Globus pallidus (tissue), 1 donor: ENCODE results near the gene CLCN7.
"Not testable (repeated sequence)": the region's sequence is repeated elsewhere in the genome, so short reads cannot be mapped to it uniquely, and the experiment has no call there.

Experiments used
- DNase-seq: peaks from one replicate; pipeline ENCODE4 v3.0.0-alpha.2; 2015; ENCODE audit warnings: low spot score

Gene CLCN7

GRCh38 chr16:1445518-1446203 lies 29.2 kb downstream of the CLCN7 start:
- no peak for DNase-seq

- no peak for DNase-seq
Measured at GRCh38 chr16:1444730-1445517, 29.9 kb downstream of the CLCN7 start.

- no peak for DNase-seq
Measured at GRCh38 chr16:1443980-1444729, 30.7 kb downstream of the CLCN7 start, which contains the start of gene CCDC154. TSS of gene CCDC154 (minus strand) at chr16:1444556. CDS start at chr16:1444322, 234 bp downstream.

GRCh38 chr16:1443403-1443973 lies 31.3 kb downstream of the CLCN7 start:
- DNase-seq, result no peak

GRCh38 chr16:1442697-1443096 lies 32.1 kb downstream of the CLCN7 start:
- no peak for DNase-seq

- DNase-seq, result no peak
Measured at GRCh38 chr16:1441391-1441829, 33.4 kb downstream of the CLCN7 start.

GRCh38 chr16:1439699-1440074 lies 35.1 kb downstream of the CLCN7 start:
- DNase-seq, result not testable (repeated sequence)

- DNase-seq, result no peak
Measured at GRCh38 chr16:1439058-1439698, 35.6 kb downstream of the CLCN7 start.

- no peak for DNase-seq
Measured at GRCh38 chr16:1438229-1439057, 36.4 kb downstream of the CLCN7 start.

GRCh38 chr16:1437606-1438005 lies 37.2 kb downstream of the CLCN7 start:
- DNase-seq, result no peak

GRCh38 chr16:1436731-1437355 lies 38.0 kb downstream of the CLCN7 start:
- DNase-seq, result no peak

- DNase-seq, result no peak
Measured at GRCh38 chr16:1435921-1436697, 38.7 kb downstream of the CLCN7 start.

GRCh38 chr16:1434644-1435592 lies 39.9 kb downstream of the CLCN7 start:
- DNase-seq, result no peak

- DNase-seq, result no peak
Measured at GRCh38 chr16:1433756-1434155, 41.1 kb downstream of the CLCN7 start.

GRCh38 chr16:1433263-1433560 lies 41.6 kb downstream of the CLCN7 start:
- no peak for DNase-seq

GRCh38 chr16:1432388-1433262 lies 42.2 kb downstream of the CLCN7 start:
- no peak for DNase-seq

GRCh38 chr16:1431497-1432270 lies 43.1 kb downstream of the CLCN7 start:
- DNase-seq, result no peak
